ENCODE results near the gene IL1RAPL2. TPM values are rescaled to one million over a fixed set of nuclear protein-coding genes. Genes with fewer than 3 reads are reported as not detected.
"Not testable (repeated sequence)": the region's sequence is repeated elsewhere in the genome, so short reads cannot be mapped to it uniquely, and the experiment has no call there.

The IL1RAPL2 gene
- total RNA-seq, 1 experiment from 2014 or later, result not detected

GRCh38 chrX:104909694-104910093 lies 343.7 kb downstream of the IL1RAPL2 start:
- CTCF ChIA-PET; BruUV-seq (replicated peaks); POLR2A ChIA-PET; DNase-seq (ENCODE audit: low read depth, low spot score); H3K4me1 ChIP-seq (ENCODE audit: control insufficient read depth, insufficient read depth, low read length); in situ Hi-C loops (cut with HindIII; ENCODE audit: low pct_unique_long_range_greater_than_20kb, low sequenced_read_pairs); ATAC-seq; H3K27me3 ChIP-seq (ENCODE audit: control insufficient read depth, insufficient read depth, low read length); intact Hi-C loops (cut with micrococcal nuclease; ENCODE audit: unreplicated experiment); H3K36me3 ChIP-seq (ENCODE audit: control insufficient read depth, insufficient read depth, low read length); H3K9me3 ChIP-seq (ENCODE audit: control insufficient read depth, insufficient read depth, low read depth, low read length); H3K27ac ChIP-seq (ENCODE audit: low read length): not testable (repeated sequence)
- H3K4me3 ChIP-seq (ENCODE audit: low read depth in 2 of 2, low read length in 2 of 2), result peak overlapping the region in 1 of 2 experiments; percentile 16; a peak in 1 of 4 replicates

- ChIA-PET POLR2A (no interaction called here), CTCF (no interaction called here)
- Histone ChIP-seq H3K4me1 (ENCODE audit: control insufficient read depth, insufficient read depth, low read length) (no peaks in the 10 kb centered on the region), H3K27me3 (ENCODE audit: control insufficient read depth, insufficient read depth, low read length) (no peaks in the 10 kb centered on the region; the same call in 1 of the 2 replicates), H3K36me3 (ENCODE audit: control insufficient read depth, insufficient read depth, low read length) (no peaks in the 10 kb centered on the region), H3K27ac (ENCODE audit: low read length) (no peak overlapping the region), H3K9me3 (ENCODE audit: control insufficient read depth, insufficient read depth, low read depth, low read length) (no peaks in the 10 kb centered on the region), H3K4me3 (ENCODE audit: low read depth in 2 of 2, low read length in 2 of 2) (no peak overlapping the region)
- in situ Hi-C loops (cut with HindIII; ENCODE audit: low pct_unique_long_range_greater_than_20kb, low sequenced_read_pairs) (no loop called here), intact Hi-C loops (cut with micrococcal nuclease; ENCODE audit: unreplicated experiment) (no loop called here)
- no TSS peak for BruUV-seq (replicated peaks)
- TF ChIP-seq REST (IDR thresholded peaks at IDR 0.05; ENCODE audit: insufficient read depth in 1 of 2, low read depth in 2 of 2, low read length in 1 of 2), result no peak
- peak; percentile 63 for TF ChIP-seq CTCF (IDR thresholded peaks at IDR 0.05)
- no peak for TF ChIP-seq SIN3A (IDR thresholded peaks at IDR 0.05; ENCODE audit: borderline replicate concordance, insufficient read depth, low read depth, low read length)
- no peak for ATAC-seq
- no peak for DNase-seq (ENCODE audit: low read depth, low spot score)
Measured at GRCh38 chrX:104913348-104913747, 347.3 kb downstream of the IL1RAPL2 start.

GRCh38 chrX:104914686-104915085 lies 348.7 kb downstream of the IL1RAPL2 start:
- intact Hi-C loops (cut with micrococcal nuclease; ENCODE audit: unreplicated experiment); H3K36me3 ChIP-seq (ENCODE audit: control insufficient read depth, insufficient read depth, low read length); POLR2A ChIA-PET; BruUV-seq (replicated peaks); H3K9me3 ChIP-seq (ENCODE audit: control insufficient read depth, insufficient read depth, low read depth, low read length); H3K4me3 ChIP-seq (ENCODE audit: low read depth in 2 of 2, low read length in 2 of 2); H3K27me3 ChIP-seq (ENCODE audit: control insufficient read depth, insufficient read depth, low read length); DNase-seq (ENCODE audit: low read depth, low spot score); H3K4me1 ChIP-seq (ENCODE audit: control insufficient read depth, insufficient read depth, low read length); ATAC-seq; H3K27ac ChIP-seq (ENCODE audit: low read length); in situ Hi-C loops (cut with HindIII; ENCODE audit: low pct_unique_long_range_greater_than_20kb, low sequenced_read_pairs); CTCF ChIA-PET: not testable (repeated sequence)
